A673 (cell line): ENCODE data around the gene FBXO41.

Experiments used
- EZH2 ChIP-seq: fragments of 200-600 bp; sonication (generic); IDR thresholded peaks from 2 replicates; pipeline ENCODE4 v1.6.1; 2017; ENCODE audit warnings: borderline replicate concordance, low read depth, mild to moderate bottlenecking, mixed read lengths, antibody characterized with exemption, low read length; ENCODE audit not compliant: poor library complexity, severe bottlenecking
- TF ChIP-seq, protein P1 (sequence below): fragments of 300-800, 200-600 bp; sonication (generic); conservative IDR thresholded peaks from 2 replicates; pipeline ENCODE4 v1.5.1; 2017; ENCODE audit warnings: low read depth, mild to moderate bottlenecking, antibody characterized with exemption, low read length, moderate library complexity, mixed read lengths

DNA sequence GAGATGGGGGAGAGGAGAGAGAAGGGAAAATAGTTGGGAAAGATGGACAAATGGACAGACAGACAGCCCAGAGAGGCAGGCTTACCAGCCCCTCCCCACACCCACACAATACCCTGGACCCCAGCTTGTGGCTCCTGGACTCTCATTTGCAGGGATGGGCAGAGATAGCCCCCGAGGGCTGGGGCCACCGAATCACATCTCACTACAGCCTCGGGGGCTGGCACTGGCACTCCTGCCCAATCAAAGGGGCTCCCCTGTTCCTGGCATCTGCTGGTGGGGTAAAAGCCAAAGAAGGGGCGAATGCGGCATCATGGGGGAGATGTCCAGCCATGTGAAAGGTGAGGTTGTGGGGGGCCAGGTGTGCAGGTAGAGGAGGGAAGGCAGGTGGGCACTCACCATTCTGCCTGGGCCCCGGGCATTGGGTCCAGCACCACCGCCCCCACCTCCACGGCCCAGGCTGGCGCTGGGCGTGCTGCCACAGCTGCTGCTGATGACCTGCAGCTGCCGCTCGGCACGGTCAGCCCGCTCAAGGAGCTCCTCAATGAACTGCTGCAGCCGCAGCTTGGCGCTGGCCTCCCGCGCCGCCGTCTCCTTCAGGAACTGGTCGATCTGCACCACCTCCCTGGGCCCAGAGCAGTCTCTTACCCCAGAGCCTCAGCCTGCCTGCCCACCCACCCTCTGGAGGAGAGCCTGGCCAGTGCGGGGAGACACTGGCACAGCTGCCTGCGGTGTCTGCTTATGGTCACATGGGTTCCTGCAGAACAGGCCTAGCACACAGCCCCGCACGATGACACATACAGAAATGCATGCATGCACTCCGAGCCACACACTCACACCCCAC is 18.0 kb downstream of the FBXO41 start:
- TF ChIP-seq, protein P1, sequence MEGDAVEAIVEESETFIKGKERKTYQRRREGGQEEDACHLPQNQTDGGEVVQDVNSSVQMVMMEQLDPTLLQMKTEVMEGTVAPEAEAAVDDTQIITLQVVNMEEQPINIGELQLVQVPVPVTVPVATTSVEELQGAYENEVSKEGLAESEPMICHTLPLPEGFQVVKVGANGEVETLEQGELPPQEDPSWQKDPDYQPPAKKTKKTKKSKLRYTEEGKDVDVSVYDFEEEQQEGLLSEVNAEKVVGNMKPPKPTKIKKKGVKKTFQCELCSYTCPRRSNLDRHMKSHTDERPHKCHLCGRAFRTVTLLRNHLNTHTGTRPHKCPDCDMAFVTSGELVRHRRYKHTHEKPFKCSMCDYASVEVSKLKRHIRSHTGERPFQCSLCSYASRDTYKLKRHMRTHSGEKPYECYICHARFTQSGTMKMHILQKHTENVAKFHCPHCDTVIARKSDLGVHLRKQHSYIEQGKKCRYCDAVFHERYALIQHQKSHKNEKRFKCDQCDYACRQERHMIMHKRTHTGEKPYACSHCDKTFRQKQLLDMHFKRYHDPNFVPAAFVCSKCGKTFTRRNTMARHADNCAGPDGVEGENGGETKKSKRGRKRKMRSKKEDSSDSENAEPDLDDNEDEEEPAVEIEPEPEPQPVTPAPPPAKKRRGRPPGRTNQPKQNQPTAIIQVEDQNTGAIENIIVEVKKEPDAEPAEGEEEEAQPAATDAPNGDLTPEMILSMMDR = no peak
- no peak for TF ChIP-seq EZH2
